NCI-H2029 (cell line): ENCODE data around the gene HAO2.
"Not testable (repeated sequence)": the region's sequence is repeated elsewhere in the genome, so short reads cannot be mapped to it uniquely, and the experiment has no call there.

Experiments
- DNase-seq: peaks from one replicate; lab custom pipeline; 2025; lab: John Stamatoyannopoulos, UW

HAO2 gene

DNA sequence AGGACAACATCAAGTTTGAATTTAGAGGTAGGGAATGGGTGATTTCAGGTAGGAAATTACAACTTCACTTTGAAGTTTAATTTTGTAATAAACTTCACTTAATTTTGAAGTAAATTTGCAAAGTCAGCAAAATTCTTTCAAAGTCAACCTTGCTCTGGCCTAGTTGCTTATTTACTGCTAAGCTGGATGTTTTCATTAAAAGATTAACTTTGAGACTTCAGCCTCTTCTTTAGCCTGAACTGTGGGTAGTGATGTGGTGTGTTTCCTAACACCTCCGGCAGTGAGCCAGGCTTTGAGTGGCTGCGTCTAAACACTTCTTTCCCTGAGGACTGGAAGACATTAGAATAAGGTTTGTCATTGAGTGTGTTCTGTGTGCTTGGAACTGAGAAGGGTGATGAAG, at the start of gene HAO2:
HAO2 (plus strand) TSS at position 232 of the 400 bp plus-strand sequence. CDS start 12,301 bp downstream, outside the sequence.
- DNase-seq, result no peak

DNA sequence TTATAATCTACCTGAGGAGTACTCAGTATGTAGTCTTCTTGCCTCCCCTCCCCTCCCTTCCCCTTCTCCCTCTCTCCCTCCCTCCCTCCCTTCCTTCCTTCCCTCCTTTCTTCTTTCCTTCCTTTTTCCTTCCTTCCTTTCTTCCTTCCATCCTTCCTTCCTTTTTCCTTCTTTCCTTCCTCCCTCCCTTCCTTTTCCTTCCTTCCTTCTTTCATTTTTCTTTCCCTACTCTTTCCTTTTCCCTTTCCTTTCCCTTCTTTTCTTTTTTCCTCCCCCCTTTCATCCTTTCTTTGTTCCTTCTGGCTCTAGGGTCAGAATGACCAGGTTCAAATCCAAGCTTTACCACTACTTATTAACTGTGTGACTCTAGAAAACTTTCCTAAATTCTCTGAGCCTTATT, 48.5 kb upstream of the HAO2 start:
- DNase-seq, result no peak

DNA sequence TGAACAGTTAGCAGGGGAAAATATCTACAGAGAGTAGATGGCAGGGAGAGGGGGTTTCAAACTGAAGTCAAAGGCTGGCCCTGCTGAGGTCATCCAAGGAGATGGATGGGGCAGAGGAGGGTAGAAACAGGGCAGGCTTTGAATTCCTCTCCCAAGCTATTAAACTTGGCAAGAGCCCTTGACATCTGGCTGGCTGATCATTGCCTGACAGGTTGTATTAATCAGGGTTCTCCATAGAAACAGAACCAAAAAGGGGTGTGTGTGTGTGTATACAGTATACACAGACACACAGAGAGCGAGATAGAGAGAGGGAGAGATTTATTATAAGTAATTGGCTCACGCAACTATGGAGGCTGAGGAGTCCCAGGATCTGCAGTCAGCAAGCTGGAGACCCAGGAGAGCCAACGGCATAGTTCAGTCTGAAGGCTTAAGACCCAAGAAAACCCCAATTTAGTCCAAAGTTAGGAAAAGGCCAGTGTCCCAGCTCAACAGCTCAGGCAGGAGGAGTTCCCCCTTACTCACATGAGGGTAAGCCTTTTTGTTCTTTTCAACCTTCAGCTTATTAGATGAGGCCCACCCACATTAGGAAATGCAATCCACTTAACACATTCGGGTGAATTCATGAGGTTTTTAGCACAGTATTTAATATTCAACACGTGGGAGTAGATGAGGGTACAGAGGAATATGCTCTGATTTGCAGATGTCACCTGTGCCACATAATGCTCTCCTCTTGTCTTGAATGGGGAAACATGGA, 46.7 kb upstream of the HAO2 start:
- DNase-seq, result no peak

DNA sequence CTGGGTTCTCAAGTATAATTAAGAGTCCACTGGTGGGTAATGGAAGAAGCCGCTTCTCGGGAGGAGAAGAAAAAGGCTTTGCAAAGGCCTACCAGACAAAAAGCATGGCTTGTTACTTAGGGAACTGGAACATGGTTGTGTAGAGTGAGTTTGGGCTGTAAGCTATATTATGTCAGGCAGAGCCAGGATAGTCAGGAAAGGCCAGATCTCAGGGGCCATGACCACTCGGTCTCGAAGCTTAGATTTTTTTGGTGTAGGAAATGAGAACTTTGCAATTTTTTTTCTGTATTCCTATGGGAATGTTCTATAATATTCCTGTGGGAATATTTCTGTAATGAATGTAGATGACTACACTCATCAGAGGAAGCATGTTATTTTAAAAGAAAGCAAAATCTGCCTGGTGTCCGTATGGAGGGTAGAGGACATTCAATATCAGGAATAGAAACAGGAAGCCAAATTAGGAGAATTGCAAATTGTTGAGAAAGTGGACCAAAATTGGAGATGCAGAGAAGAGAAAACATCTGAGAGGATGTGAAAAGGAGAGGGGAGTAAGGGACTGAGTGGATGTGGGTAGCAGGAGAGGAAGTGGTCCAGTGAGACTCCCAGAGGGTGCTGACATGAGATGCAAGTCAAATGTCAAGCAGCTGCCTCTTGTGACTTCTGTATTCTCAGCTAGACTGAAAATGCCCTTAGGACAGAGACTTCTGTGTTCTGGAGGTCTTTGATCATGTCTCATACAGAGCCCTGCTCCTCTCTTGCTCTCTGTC, 45.2 kb upstream of the HAO2 start:
- DNase-seq, result no peak

DNA sequence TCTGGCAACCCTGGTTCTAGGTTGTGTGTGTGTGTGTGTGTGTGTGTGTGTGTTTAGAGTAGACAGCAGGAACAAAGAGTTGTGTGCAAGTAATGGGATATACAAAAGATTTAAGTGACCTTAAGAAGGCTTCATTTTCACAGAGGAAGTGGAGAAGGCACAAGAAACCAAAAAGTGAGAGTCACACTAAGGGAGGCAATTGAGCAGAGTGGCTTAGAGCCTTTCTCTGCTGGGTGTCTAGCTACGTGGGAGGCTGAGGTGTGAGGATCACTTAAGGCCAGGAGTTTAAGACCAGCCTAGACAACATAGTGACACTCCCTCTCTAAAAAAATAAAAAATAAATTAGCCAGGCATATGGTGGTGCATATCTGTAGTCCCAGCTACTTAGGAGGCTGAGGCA, 44.4 kb upstream of the HAO2 start:
- no peak for DNase-seq

DNA sequence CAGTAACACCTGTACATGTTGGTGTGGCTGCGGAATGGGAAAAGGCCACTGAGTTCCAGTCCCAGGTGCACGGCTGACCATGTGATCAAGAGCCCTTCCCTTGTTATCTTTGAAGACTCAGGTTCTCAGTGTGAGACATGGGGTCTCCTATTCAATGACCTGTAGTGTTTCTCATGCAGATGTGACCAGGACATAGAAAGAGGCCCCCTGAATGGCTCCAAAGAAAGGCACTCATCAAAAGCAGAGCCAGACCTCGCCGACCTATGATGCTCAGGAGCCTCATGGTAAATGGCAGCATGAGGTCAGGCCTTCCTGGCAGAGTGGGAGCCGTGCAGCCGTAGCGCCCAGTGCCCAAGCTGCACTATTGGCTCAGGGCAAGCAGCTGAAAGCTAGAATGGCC, 42.3 kb upstream of the HAO2 start:
- no peak for DNase-seq

DNA sequence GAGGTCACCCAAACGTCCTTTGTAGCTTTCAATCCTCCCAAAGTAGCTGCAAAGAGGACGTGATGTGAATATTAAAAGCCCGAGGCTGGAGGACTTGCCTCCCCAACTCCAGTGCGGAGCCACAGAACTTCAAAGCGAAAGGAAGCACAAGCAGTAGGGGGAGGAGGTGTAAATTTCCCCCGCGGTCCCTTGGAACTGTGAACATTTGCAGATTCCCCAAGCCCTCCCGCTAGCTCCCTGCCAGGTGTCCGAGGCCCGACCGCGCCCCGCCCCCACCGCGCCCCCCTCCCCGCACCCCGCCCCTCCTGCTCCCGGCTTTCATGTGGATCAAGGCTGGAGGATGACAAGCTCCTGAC, 41.5 kb upstream of the HAO2 start:
- DNase-seq, result no peak

DNA sequence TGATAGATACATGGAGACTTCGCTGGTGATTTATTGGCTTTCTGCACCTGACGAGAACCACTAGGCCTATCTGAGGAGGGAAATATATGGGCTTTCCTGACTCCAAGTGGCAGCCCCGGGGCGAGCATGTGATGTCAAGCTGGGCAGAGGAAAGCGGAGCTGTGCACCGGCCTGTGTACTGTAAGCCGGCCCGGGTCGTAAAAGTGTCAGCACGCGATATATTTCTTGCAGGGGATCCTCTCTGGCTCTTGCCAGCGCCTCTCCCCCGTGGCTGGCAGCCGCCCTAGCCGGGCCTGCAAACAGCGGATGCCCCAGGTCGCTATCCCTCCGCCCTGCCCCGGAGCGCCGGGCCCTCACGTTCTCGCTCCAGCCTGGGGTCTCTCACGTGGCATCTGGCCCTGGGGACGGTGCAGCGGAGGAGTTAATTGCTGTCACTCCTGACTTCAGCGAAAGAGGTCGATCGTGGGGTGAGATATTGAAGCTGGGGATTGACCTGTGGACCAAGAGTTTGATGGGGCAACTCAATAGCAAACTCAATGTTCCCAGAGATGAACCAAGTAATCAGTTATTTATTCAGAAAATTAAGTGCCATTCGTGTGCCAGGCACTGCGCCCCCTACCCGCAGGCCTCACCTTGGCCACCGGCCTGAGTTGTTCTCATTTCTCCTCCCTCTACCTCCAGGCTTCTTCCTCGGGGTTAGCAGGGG, 41.0 kb upstream of the HAO2 start:
- DNase-seq, result no peak

DNA sequence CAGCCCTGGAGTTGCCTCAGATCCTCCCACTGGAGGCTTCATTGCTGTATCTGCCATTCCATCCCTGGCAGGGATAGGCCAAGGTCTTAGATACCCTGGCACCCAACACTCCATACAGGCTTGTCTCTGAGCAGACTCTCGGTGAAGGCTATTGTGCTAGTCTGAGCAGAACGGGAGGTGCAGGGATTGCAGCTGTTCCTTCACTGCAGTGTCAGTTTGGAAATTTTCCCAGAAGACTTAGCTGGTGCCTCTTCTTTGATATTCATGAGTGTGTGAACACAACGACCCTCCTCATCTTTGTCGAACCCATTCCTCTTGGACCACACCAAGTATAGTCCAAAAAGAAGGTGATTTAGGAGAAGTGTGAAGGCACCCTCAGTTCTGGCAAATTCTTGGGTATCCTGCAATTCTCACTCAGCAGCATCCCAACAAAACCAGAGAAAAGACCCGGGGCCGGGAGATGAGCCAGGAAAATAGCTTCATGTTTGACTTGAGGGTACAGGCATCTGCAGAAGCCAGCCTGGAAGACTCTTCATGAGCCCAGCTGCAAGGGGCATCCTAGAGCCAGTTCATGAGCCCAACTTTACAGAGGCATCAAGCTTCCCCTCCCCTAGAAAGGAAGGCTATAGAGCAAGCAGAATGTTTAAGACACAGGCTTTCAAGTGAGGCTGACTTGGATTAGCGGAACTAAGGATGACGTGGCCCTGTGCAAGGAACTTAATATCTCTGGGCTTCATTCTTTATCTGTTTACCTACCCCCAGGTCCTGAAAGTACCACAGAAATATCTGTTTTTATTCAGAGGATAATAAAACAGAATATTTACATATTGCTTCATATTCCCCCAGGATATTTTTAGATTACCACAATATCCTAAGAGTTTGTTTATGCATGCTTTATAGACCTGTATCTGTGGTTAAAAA, 38.8 kb upstream of the HAO2 start:
- DNase-seq, result no peak

DNA sequence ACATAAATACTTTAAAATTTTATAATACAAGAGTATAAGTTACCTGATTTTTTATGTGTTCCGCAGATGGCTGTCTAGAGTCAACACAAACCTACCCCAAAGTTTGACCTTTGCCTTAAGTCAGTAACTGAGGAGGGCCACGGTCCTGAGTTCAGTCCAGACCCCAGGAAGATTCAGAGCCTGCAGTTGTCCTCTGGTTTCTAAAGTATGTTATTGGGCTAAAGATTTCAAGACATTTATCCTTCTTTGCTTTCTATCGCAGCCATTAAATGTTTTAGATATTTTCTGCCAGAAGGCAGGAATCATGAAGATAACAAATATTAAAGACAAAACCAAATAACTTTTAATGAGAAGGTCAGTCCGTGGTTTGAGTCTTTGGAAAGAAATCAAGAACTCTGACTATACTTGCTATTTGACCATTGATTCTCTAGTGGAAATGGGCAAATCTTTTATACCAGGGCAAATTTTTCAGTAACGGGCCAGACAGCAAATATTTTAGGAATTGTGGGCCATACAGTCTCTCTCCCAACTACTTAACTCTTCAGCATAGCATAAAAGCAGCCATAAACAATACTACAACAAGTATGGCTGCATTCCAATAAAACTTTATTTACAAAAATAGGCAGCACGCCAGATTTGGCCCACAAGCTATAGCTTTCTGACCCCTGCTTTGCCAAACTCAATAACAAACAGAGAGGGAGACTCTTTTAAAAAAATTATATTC, 38.0 kb upstream of the HAO2 start:
- DNase-seq, result no peak

DNA sequence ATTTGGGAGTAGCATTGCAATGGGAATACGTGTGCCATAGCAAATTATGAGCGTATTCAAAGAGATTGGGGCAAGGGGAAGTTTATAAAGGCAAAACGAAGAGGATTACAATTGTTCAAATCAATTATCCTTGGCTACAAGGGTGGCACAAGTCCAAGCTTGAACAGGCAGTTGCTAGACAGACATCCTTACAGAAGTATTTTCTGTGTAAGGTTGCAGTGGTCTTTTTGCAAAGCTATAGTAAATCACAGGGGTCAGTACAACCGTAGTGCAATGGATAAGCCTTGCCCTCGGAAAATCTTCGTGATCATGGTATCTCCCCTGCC, 37.4 kb upstream of the HAO2 start:
- no peak for DNase-seq

DNA sequence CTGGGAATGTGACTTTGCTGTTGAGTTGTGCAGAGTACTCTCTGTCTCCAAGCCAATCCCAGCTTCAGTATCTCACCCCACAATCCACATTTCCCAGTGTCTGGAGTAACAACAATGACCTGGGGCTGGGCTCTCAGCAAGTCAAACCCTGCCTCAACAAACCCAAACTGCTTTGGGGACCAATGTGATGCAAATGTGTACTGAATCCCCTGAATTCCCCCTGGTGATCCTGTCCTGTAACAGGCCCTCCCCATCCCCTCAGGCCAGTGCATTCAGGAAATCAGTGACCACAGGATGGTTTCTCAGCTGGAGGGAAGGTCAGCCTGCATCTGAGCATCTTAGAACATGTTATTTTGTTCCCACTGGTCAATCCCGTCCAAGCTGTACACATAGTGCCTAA, 36.7 kb upstream of the HAO2 start:
- no peak for DNase-seq

DNA sequence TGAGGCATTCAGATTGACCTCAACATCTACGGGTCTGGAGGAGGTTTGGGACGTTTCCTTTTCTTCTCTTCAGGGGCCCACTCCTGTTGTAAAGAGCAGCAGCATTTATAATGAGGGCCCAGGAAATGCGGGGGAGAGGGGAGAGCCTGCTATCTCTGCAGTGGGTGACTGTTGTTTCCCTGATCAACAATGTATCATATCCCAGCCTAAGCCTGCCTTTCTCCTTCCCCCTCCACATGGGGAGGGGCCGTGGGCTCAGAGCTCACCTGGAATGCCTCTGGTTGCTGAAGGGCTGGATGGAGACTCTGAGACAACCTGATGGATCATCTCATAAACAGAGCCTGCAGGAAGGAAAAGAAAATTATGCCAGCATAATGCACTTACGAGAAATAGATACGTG, 36.0 kb upstream of the HAO2 start:
- DNase-seq, result no peak

DNA sequence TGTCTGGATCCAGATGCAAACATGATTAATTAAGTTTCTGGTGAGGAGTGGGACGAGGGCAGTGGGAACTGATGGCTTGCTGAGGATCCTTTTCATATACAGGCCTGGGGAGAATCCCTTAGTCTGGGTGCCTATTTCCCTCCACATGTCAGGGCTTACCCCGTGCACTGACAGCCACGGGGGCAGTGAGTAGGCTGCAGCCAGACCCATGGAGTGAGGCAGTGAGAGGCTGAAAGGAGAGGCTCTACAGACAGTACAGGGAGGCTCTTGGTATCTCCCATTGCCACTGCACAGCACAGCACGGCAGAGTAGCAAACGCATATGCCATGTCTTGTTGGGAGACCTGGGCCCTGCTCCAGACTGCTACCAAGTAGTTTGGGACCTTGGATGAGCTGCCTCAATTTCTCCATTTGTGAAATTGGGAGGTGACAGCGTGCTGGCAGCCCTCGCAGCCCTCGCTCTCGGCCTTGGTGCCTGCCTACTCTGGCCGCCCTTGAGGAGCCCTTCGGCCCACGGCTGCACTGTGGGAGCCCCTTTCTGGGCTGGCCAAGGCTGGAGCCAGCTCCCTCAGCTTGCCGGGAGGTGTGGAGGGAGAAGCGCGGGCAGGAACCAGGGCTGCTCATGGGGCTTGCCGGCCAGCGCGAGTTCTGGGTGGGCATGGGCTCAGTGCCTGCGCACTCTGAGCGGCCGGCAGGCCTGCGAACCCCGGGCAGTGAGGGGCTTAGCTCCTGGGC, 35.3 kb upstream of the HAO2 start:
- no peak for DNase-seq

DNA sequence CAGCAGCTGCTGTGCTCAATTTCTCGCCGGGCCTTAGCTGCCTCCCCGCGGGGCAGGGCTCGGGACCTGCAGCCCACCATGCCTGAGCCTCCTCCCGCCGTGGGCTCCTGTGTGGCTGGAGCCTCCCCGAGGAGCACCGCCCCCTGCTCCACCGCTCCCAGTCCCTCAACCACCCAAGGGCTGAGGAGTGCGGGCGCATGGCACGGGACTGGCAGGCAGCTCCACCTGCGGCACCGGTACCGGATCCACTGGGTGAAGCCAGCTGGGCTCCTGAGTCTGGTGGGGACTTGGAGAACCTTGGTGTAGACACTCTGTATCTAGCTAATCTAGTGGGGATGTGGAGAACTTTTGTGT, 34.7 kb upstream of the HAO2 start:
- DNase-seq, result not testable (repeated sequence)

DNA sequence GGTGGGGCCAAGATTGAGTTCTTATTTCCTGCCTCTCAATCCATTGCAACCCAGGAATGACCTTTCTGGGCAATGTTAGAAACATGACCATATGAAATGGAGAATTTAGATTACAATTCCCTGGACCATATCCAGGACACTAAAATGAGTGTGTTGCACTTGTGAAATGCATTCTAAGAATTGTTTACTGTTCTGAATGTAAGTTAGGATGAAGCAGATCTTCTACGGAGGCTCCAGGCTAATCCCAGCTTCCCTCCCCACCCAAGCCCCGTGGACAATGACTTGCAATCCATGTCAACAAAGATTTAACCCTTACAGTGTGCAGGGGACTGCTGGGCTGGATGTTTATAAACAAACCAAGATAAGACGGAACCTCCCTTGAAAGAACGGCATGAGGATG, 31.7 kb upstream of the HAO2 start:
- no peak for DNase-seq

DNA sequence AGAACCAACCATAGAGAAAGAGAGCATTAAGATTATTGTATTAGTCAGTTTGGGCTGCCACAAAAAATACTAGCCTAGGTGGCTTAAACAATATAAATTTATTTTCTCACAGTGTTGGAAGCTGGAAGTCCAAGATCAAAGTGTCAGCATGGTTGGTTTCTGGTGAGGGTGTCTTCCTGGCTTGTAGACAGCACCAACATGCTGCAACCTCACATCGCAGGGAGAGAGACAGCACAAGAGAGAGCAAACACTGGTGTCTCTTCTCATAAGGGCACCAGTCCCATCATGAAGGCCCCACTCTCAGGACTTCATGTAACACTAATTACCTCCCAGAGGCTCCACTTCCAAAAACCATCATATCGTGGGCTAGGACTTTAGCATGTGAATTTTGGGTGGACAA, 30.6 kb upstream of the HAO2 start:
- DNase-seq, result no peak

DNA sequence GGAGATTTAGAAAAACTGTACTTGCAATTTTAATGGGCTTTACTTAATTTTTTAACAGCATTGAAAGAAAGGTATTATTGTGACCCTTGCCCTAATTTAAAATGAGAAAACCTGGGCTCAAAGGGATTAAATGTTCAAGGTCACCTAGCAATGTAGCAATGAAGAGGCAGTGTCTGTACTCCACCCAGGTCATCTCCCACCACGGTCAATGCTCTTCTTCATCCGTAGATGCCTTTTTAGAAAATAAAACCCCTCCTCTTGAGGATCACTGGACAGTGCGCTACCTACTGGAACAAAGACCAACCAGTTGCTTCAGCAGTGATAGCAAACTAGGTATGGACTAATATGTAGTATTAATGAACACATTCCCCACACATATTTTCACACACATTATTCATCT, 29.8 kb upstream of the HAO2 start:
- DNase-seq, result no peak

DNA sequence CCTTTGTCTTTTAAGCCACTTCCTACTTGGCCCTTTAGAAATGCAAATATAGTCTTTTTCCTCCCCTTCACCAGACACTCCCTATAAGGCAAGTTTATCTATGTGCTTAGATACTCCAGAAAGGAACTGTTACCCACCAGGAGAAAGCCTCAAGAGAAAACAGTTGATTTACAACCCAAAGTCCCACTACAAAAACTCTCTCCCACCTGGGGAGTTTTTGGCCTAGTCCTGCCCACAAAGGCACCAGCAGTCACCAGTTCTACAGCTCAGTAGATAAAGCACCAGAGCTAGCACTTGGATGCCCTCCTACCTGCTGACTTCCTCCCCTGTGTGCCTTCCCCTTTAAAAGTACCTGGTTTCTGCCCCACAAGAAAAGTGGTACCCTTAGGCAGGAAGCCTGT, 27.7 kb upstream of the HAO2 start:
- DNase-seq, result no peak

DNA sequence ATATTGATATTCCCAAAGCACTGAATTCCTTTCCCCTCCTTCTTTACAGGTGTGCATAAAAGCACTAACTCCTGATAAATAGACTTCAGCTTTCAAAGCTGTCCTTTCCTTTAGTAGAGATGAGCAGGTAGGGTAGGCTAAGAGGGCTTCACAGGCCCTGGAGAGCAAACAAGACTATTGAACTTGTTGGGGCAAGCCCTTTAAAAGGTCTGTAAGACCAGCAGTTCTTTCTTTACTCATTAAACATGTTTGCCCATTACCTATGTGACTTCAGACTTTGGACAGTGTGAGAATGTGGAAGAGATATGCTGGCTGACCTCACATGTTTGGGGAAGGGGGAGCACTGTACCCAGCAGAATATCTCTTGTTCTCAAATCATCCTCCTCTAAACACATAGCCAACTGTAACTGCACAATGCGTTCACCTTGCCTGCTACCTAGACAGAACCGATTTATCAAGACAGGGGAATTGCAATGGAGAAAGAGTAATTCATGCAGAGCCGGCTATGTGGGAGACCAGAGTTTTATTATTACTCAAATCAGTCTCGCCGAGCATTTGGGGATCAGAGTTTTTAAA, 27.1 kb upstream of the HAO2 start:
- no peak for DNase-seq

DNA sequence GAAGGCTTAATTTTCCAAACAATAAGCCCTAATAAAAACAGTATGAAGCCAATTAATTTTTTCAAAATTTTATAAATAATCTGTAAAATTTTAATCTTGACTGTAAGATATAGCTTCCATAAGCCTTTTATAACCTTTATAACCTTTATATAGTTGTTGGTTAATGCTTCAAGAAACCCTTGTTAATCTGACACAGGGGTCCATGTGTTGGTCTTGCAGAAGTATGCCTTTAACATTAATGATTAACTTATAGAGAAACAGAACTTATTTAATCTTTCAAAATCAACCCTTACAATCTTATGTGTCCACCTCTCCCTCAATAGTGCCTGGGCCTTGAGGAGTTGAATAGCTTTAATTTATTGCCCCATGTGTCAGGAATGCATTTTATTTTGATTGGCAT, 23.2 kb upstream of the HAO2 start:
- DNase-seq, result no peak
